D721Med (cell line): ENCODE data around the gene ZNF431.

Experiments
- DNase-seq: peaks from one replicate; pipeline ENCODE4 v3.0.0; 2011; ENCODE audit warnings: low spot score; ENCODE audit not compliant: insufficient read length
- FAIRE-seq: peaks from 2 replicates; lab custom pipeline; 2011; peaks lifted over from hg19 to GRCh38; lab: Jason Lieb, UNC
- TF ChIP-seq, protein P1 (sequence below): IDR thresholded peaks from 2 replicates; pipeline ENCODE4 v1.5.1; 2012; ENCODE audit warnings: mild to moderate bottlenecking, control low read depth; ENCODE audit not compliant: insufficient read depth; ENCODE audit errors: missing control alignments

Gene ZNF431

DNA sequence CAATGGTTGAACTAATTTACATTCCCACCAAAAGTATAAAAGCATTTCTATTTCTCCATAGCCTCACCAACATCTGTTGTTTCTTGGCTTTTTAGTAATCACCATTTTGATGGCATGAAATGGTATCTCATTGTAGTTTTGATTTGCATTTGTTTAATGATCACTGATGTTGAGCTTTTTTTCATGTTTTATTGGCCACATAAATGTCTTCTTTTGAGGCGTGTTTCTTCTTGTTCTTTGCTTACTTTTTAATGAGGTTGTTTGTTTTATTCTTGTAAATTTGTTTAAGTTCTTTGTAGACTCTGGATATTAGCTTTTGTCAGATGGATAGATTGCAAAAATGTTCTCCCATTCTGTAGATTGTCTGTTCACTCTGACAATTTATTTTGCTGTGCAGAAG lies 31.7 kb upstream of the ZNF431 start:
- FAIRE-seq: no peak
- TF ChIP-seq, protein P1, sequence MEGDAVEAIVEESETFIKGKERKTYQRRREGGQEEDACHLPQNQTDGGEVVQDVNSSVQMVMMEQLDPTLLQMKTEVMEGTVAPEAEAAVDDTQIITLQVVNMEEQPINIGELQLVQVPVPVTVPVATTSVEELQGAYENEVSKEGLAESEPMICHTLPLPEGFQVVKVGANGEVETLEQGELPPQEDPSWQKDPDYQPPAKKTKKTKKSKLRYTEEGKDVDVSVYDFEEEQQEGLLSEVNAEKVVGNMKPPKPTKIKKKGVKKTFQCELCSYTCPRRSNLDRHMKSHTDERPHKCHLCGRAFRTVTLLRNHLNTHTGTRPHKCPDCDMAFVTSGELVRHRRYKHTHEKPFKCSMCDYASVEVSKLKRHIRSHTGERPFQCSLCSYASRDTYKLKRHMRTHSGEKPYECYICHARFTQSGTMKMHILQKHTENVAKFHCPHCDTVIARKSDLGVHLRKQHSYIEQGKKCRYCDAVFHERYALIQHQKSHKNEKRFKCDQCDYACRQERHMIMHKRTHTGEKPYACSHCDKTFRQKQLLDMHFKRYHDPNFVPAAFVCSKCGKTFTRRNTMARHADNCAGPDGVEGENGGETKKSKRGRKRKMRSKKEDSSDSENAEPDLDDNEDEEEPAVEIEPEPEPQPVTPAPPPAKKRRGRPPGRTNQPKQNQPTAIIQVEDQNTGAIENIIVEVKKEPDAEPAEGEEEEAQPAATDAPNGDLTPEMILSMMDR: no peak
- DNase-seq: no peak

GRCh38 chr19:21115430-21115829 lies 26.4 kb upstream of the ZNF431 start:
- TF ChIP-seq, protein P1: no peak
- FAIRE-seq (no peak), DNase-seq (no peak)

DNA sequence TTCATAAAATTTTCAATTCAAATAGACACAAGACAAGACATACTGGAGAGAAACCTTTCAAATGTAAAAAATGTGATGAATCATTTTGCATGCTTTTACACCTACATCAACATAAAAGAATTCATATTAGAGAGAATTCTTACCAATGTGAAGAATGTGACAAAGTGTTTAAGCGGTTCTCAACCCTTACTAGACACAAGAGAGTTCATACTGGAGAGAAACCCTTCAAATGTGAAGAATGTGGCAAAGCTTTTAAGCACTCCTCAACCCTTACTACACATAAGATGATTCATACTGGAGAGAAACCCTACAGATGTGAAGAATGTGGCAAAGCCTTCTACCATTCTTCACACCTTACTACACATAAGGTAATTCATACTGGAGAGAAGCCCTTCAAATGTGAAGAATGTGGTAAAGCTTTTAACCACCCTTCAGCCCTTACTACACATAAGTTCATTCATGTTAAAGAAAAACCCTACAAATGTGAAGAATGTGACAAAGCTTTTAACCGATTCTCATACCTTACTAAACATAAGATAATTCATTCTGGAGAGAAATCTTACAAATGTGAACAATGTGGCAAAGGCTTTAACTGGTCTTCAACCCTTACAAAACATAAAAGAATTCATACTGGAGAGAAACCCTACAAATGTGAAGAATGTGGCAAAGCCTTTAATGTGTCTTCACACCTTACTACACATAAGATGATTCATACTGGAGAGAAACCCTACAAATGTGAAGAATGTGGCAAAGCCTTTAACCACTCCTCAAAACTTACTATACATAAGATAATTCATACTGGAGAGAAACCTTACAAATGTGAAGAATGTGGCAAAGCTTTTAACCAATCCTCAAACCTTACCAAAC lies 24.6 kb upstream of the ZNF431 start:
- TF ChIP-seq, protein P1: no peak
- DNase-seq: no peak
- FAIRE-seq: peak; percentile 44

DNA sequence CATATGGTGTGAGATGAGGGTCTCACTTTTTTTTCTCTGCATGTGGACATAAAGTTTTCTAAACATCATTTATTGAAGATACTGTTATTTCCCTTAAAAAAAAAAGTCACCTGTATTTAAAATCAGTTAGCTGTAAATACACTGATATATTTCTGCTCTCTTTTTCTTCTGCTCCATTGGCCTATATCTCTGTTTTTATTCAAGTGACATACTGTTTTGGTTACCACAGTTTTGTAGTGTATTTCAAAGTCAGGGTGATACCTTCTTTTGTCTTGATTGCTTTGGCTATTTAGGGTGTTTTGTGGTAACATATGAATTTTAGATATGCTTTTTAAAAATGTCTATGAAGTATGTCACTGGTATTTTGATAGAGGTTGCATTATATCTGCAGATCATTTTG lies 15.8 kb upstream of the ZNF431 start:
- TF ChIP-seq, protein P1: no peak
- FAIRE-seq (peak; percentile 51), DNase-seq (no peak)

DNA sequence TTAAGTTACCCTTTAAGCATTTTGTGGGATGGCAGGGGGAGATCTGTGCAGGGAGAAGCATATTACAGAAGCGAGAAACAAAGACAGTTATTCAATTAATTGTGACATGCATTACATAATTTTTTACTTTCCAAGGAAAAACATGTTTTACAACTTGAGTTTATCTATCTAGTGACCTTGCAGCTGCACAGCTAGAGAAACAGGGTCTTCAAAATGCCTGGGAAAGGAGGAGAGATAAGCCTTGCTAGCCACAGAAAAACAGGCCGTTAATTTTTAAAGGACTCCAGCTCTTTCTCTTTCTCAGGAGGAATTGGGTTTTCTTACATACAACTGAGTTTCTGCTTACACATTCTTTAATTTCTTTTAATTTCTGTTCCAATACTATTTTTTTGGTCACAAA lies 14.8 kb upstream of the ZNF431 start:
- TF ChIP-seq, protein P1: no peak
- DNase-seq (no peak), FAIRE-seq (no peak)

GRCh38 chr19:21127898-21128297 lies 13.9 kb upstream of the ZNF431 start:
- TF ChIP-seq, protein P1: no peak
- FAIRE-seq (no peak), DNase-seq (no peak)
